ENCODE results near the gene TSC22D2. TPM values are rescaled to one million over a fixed set of nuclear protein-coding genes. Genes with fewer than 3 reads are reported as not detected.

TSC22D2 gene
- total RNA-seq, 1 experiment from 2014 or later, result 49.7 TPM

- no TSS peak for BruUV-seq (replicated peaks)
- CTCF ChIA-PET, result no interaction called here
- DNase-seq, result no peak
- intact Hi-C loops (cut with micrococcal nuclease; ENCODE audit: unreplicated experiment), result no loop called here
- Mint-ChIP-seq H3K9me3 (ENCODE audit: low read depth, unreplicated experiment) (no peaks in the 10 kb centered on the region), H3K27me3 (ENCODE audit: unreplicated experiment) (no peaks in the 10 kb centered on the region), H3K4me3 (ENCODE audit: low read depth, unreplicated experiment) (no peak overlapping the region), H3K36me3 (ENCODE audit: insufficient read depth, unreplicated experiment) (no peaks in the 10 kb centered on the region), H3K27ac (ENCODE audit: unreplicated experiment) (peak overlapping the region; percentile 16), H3K4me1 (ENCODE audit: low read depth, unreplicated experiment) (peaks cover 32% of the 10 kb centered on the region)
- no peak for TF ChIP-seq CTCF (IDR thresholded peaks at IDR 0.05; ENCODE audit: unreplicated experiment)
These were observed 29.8 kb upstream of the TSC22D2 start for GRCh38 chr3:150378301-150378748.

- Mint-ChIP-seq H3K27me3 (ENCODE audit: unreplicated experiment) (no peaks in the 10 kb centered on the region), H3K27ac (ENCODE audit: unreplicated experiment) (no peak overlapping the region), H3K9me3 (ENCODE audit: low read depth, unreplicated experiment) (no peaks in the 10 kb centered on the region), H3K4me3 (ENCODE audit: low read depth, unreplicated experiment) (no peak overlapping the region), H3K36me3 (ENCODE audit: insufficient read depth, unreplicated experiment) (no peaks in the 10 kb centered on the region), H3K4me1 (ENCODE audit: low read depth, unreplicated experiment) (peaks cover 27% of the 10 kb centered on the region)
- CTCF ChIA-PET, result no interaction called here
- intact Hi-C loops (cut with micrococcal nuclease; ENCODE audit: unreplicated experiment), result no loop called here
- no peak for DNase-seq
- no TSS peak for BruUV-seq (replicated peaks)
- no peak for TF ChIP-seq CTCF (IDR thresholded peaks at IDR 0.05; ENCODE audit: unreplicated experiment)
These were observed 28.6 kb upstream of the TSC22D2 start for GRCh38 chr3:150379469-150379868.

- H3K4me3 Mint-ChIP-seq (ENCODE audit: low read depth, unreplicated experiment), result no peak overlapping the region
- BruUV-seq (replicated peaks), result no TSS peak
- no peaks in the 10 kb centered on the region for H3K27me3 Mint-ChIP-seq (ENCODE audit: unreplicated experiment)
- CTCF ChIA-PET, result interaction anchor here (0.7 kb wide), 1 partner anchor 119 kb away, joined by 3 read pairs; no protein-coding TSS in a partner anchor
- DNase-seq, result no peak
- no peak overlapping the region for H3K27ac Mint-ChIP-seq (ENCODE audit: unreplicated experiment)
- intact Hi-C loops (cut with micrococcal nuclease; ENCODE audit: unreplicated experiment), result no loop called here
- no peaks in the 10 kb centered on the region for H3K9me3 Mint-ChIP-seq (ENCODE audit: low read depth, unreplicated experiment)
- H3K4me1 Mint-ChIP-seq (ENCODE audit: low read depth, unreplicated experiment), result peaks cover 5% of the 10 kb centered on the region
- H3K36me3 Mint-ChIP-seq (ENCODE audit: insufficient read depth, unreplicated experiment), result no peaks in the 10 kb centered on the region
- TF ChIP-seq CTCF (IDR thresholded peaks at IDR 0.05; ENCODE audit: unreplicated experiment), result no peak
These were observed 23.5 kb upstream of the TSC22D2 start for GRCh38 chr3:150384296-150385212.

GRCh38 chr3:150385296-150386242, 22.5 kb upstream of the TSC22D2 start:
- Mint-ChIP-seq H3K9me3 (ENCODE audit: low read depth, unreplicated experiment) (no peaks in the 10 kb centered on the region), H3K4me3 (ENCODE audit: low read depth, unreplicated experiment) (no peak overlapping the region), H3K36me3 (ENCODE audit: insufficient read depth, unreplicated experiment) (no peaks in the 10 kb centered on the region), H3K27ac (ENCODE audit: unreplicated experiment) (no peak overlapping the region), H3K4me1 (ENCODE audit: low read depth, unreplicated experiment) (peaks cover 11% of the 10 kb centered on the region), H3K27me3 (ENCODE audit: unreplicated experiment) (no peaks in the 10 kb centered on the region)
- no peak for TF ChIP-seq CTCF (IDR thresholded peaks at IDR 0.05; ENCODE audit: unreplicated experiment)
- BruUV-seq (replicated peaks), result no TSS peak
- CTCF ChIA-PET, result interaction anchor here (0.7 kb wide), 1 partner anchor 118 kb away, joined by 3 read pairs; no protein-coding TSS in a partner anchor
- intact Hi-C loops (cut with micrococcal nuclease; ENCODE audit: unreplicated experiment), result no loop called here
- no peak for DNase-seq

Measured in Calu3 (cell line).